HUES6 (cell line): ENCODE data around the gene PLEKHG1.

Experiments
- H3K27ac ChIP-seq: 2 replicates; pipeline ENCODE4 v1.7.0; 2013; ENCODE audit warnings: low read depth, mild to moderate bottlenecking, low read length, inconsistent platforms
- H3K27me3 ChIP-seq: 2 replicates; pipeline ENCODE4 v1.6.1; 2013; ENCODE audit warnings: low read length; ENCODE audit not compliant: control insufficient read depth, insufficient read depth
- H3K36me3 ChIP-seq: 2 replicates; pipeline ENCODE4 v1.6.1; 2013; ENCODE audit warnings: low read length; ENCODE audit not compliant: control insufficient read depth, insufficient read depth
- H3K4me1 ChIP-seq: 2 replicates; pipeline ENCODE4 v1.6.1; 2013; ENCODE audit warnings: low read length; ENCODE audit not compliant: control insufficient read depth, insufficient read depth
- H3K4me3 ChIP-seq: 2 replicates; pipeline ENCODE4 v1.5.1; 2013; ENCODE audit warnings: low read depth, low read length
- H3K9ac ChIP-seq: one replicate; pipeline ENCODE4 v1.6.1; 2013; ENCODE audit warnings: mild to moderate bottlenecking, low read length
- H3K9me3 ChIP-seq: 2 replicates; pipeline ENCODE4 v1.6.1; 2013; ENCODE audit warnings: low read depth, low read length; ENCODE audit not compliant: control insufficient read depth, insufficient read depth

PLEKHG1 gene

GRCh38 chr6:150631984-150632642 is 32.4 kb downstream of the PLEKHG1 start:
- Histone ChIP-seq H3K36me3 (no peaks in the 10 kb centered on the region), H3K4me1 (no peaks in the 10 kb centered on the region), H3K9ac (no peak overlapping the region), H3K27ac (no peak overlapping the region), H3K4me3 (no peak overlapping the region), H3K27me3 (no peaks in the 10 kb centered on the region), H3K9me3 (no peaks in the 10 kb centered on the region)

GRCh38 chr6:150632785-150633485 is 33.2 kb downstream of the PLEKHG1 start:
- no peak overlapping the region for H3K9ac ChIP-seq
- no peaks in the 10 kb centered on the region for H3K4me1 ChIP-seq
- no peak overlapping the region for H3K27ac ChIP-seq
- no peaks in the 10 kb centered on the region for H3K27me3 ChIP-seq
- no peaks in the 10 kb centered on the region for H3K36me3 ChIP-seq
- H3K9me3 ChIP-seq: no peaks in the 10 kb centered on the region
- H3K4me3 ChIP-seq: no peak overlapping the region

- H3K27ac ChIP-seq: no peak overlapping the region
- no peaks in the 10 kb centered on the region for H3K27me3 ChIP-seq
- no peaks in the 10 kb centered on the region for H3K9me3 ChIP-seq
- no peaks in the 10 kb centered on the region for H3K36me3 ChIP-seq
- no peak overlapping the region for H3K9ac ChIP-seq
- no peak overlapping the region for H3K4me3 ChIP-seq
- no peaks in the 10 kb centered on the region for H3K4me1 ChIP-seq
Measured at GRCh38 chr6:150633486-150633834, 33.8 kb downstream of the PLEKHG1 start.

GRCh38 chr6:150634176-150634963 is 34.7 kb downstream of the PLEKHG1 start:
- no peak overlapping the region for H3K27ac ChIP-seq
- no peaks in the 10 kb centered on the region for H3K27me3 ChIP-seq
- H3K4me3 ChIP-seq: no peak overlapping the region
- no peaks in the 10 kb centered on the region for H3K9me3 ChIP-seq
- H3K36me3 ChIP-seq: no peaks in the 10 kb centered on the region
- H3K9ac ChIP-seq: no peak overlapping the region
- H3K4me1 ChIP-seq: no peaks in the 10 kb centered on the region

GRCh38 chr6:150634964-150635292 is 35.2 kb downstream of the PLEKHG1 start:
- H3K27me3 ChIP-seq: no peaks in the 10 kb centered on the region
- H3K4me1 ChIP-seq: no peaks in the 10 kb centered on the region
- H3K4me3 ChIP-seq: no peak overlapping the region
- H3K36me3 ChIP-seq: no peaks in the 10 kb centered on the region
- H3K27ac ChIP-seq: no peak overlapping the region
- no peak overlapping the region for H3K9ac ChIP-seq
- H3K9me3 ChIP-seq: no peaks in the 10 kb centered on the region

- no peaks in the 10 kb centered on the region for H3K36me3 ChIP-seq
- H3K27ac ChIP-seq: no peak overlapping the region
- H3K9ac ChIP-seq: no peak overlapping the region
- no peaks in the 10 kb centered on the region for H3K27me3 ChIP-seq
- H3K4me1 ChIP-seq: no peaks in the 10 kb centered on the region
- no peak overlapping the region for H3K4me3 ChIP-seq
- H3K9me3 ChIP-seq: no peaks in the 10 kb centered on the region
Measured at GRCh38 chr6:150635906-150636514, 36.3 kb downstream of the PLEKHG1 start.

GRCh38 chr6:150636808-150637207 is 37.1 kb downstream of the PLEKHG1 start:
- H3K4me1 ChIP-seq: no peaks in the 10 kb centered on the region
- H3K9ac ChIP-seq: no peak overlapping the region
- no peaks in the 10 kb centered on the region for H3K27me3 ChIP-seq
- H3K4me3 ChIP-seq: no peak overlapping the region
- H3K27ac ChIP-seq: no peak overlapping the region
- H3K9me3 ChIP-seq: no peaks in the 10 kb centered on the region
- H3K36me3 ChIP-seq: no peaks in the 10 kb centered on the region

- no peak overlapping the region for H3K27ac ChIP-seq
- no peaks in the 10 kb centered on the region for H3K27me3 ChIP-seq
- no peak overlapping the region for H3K4me3 ChIP-seq
- H3K9ac ChIP-seq: no peak overlapping the region
- H3K9me3 ChIP-seq: no peaks in the 10 kb centered on the region
- no peaks in the 10 kb centered on the region for H3K4me1 ChIP-seq
- no peaks in the 10 kb centered on the region for H3K36me3 ChIP-seq
Measured at GRCh38 chr6:150637266-150637665, 37.6 kb downstream of the PLEKHG1 start.

GRCh38 chr6:150638267-150638666 is 38.6 kb downstream of the PLEKHG1 start:
- Histone ChIP-seq H3K9ac (no peak overlapping the region), H3K4me3 (no peak overlapping the region), H3K9me3 (no peaks in the 10 kb centered on the region), H3K27ac (no peak overlapping the region), H3K4me1 (no peaks in the 10 kb centered on the region), H3K27me3 (no peaks in the 10 kb centered on the region), H3K36me3 (no peaks in the 10 kb centered on the region)

- Histone ChIP-seq H3K4me3 (no peak overlapping the region), H3K4me1 (no peaks in the 10 kb centered on the region), H3K9ac (no peak overlapping the region), H3K27ac (no peak overlapping the region), H3K27me3 (no peaks in the 10 kb centered on the region), H3K36me3 (no peaks in the 10 kb centered on the region), H3K9me3 (no peaks in the 10 kb centered on the region)
Measured at GRCh38 chr6:150638765-150639164, 39.1 kb downstream of the PLEKHG1 start.

GRCh38 chr6:150639823-150640331 is 40.2 kb downstream of the PLEKHG1 start:
- Histone ChIP-seq H3K4me1 (no peaks in the 10 kb centered on the region), H3K4me3 (no peak overlapping the region), H3K36me3 (no peaks in the 10 kb centered on the region), H3K27ac (no peak overlapping the region), H3K27me3 (no peaks in the 10 kb centered on the region), H3K9me3 (no peaks in the 10 kb centered on the region), H3K9ac (no peak overlapping the region)
